ENCODE data around the gene LDHD. TPM values are rescaled to one million over a fixed set of nuclear protein-coding genes. Genes with fewer than 3 reads are reported as not detected.

LDHD gene
- total RNA-seq, 1 donor from 2014 or later, result 0.12 TPM

- peak overlapping the region; percentile 6 for H3K4me3 ChIP-seq (ENCODE audit: low read depth, low read length)
- peak; percentile 87 for TF ChIP-seq CTCF (conservative IDR thresholded peaks at IDR 0.05; ENCODE audit: low read depth, low read length)
- DNase-seq (ENCODE audit: low read depth), result no peak
These were observed 5.7 kb downstream of the LDHD start for GRCh38 chr16:75110637-75111513.

- TF ChIP-seq CTCF (conservative IDR thresholded peaks at IDR 0.05; ENCODE audit: low read depth, low read length), result peak; percentile 8
- no peak for DNase-seq (ENCODE audit: low read depth)
- no peak overlapping the region for H3K4me3 ChIP-seq (ENCODE audit: low read depth, low read length)
These were observed 6.8 kb downstream of the LDHD start for GRCh38 chr16:75109732-75110243.

DNA sequence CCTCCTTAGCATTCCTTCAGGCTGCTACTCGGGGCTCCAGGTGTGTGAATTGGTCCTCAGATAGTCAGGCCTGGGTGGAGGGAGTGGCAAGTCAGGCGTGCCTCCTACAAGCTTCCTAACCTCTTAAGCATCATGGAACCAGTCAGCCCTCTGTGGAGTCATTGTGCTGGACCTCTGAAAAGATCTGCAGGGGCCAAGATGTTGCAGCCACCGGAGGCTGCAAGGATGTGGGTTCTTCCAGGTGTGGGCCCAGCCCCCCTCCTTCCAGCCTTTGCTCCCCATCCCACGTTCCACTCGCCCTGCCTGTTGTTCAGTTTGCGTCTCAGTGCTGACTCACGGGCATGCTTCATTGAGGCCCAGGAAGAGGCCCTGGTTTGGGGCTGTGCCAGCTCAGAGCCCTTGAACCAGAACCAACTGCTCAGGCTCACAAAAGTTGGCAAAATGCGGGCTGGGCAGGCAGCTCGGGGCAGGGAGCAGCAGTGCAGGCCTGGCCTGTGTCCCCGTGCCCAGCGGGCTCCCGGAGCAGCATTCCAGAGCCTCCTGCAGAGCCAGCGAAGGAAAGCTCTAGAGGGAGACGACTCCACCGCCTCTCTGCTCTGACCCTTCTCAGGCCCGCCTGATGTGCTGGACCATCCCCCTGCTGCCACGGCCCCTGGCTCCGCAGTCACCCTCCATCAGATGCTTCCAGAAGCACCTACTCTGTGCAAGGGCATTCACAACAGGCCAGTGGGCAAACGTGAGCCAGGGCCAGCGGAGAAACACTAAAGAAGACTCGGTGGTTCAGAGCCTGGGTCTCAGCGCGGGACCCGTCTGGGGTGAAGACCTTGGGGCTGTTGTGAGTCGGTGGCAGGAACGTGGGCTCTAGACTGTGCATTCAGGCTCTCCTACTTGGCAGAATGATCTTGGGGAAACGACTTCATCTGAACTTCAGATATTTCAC lies 7.5 kb downstream of the LDHD start:
- peak; percentile 87 for DNase-seq (ENCODE audit: low read depth)
- peak; percentile 2 for TF ChIP-seq CTCF (conservative IDR thresholded peaks at IDR 0.05; ENCODE audit: low read depth, low read length)
- peak overlapping the region; percentile 20 for H3K4me3 ChIP-seq (ENCODE audit: low read depth, low read length)

- no peak for TF ChIP-seq CTCF (conservative IDR thresholded peaks at IDR 0.05; ENCODE audit: low read depth, low read length)
- no peak overlapping the region for H3K4me3 ChIP-seq (ENCODE audit: low read depth, low read length)
These were observed 9.1 kb downstream of the LDHD start for GRCh38 chr16:75107505-75107904.

GRCh38 chr16:75106351-75107274 lies 10.0 kb downstream of the LDHD start:
- no peak overlapping the region for H3K4me3 ChIP-seq (ENCODE audit: low read depth, low read length)
- TF ChIP-seq CTCF (conservative IDR thresholded peaks at IDR 0.05; ENCODE audit: low read depth, low read length), result no peak
- DNase-seq (ENCODE audit: low read depth), result no peak

More at GRCh38 chr16:75107505-75107904, 9.1 kb downstream of the LDHD start:
- no peak for DNase-seq (ENCODE audit: low read depth)

Data from epithelial cell of proximal tubule (primary cell).